Activated CD4-positive, CD25-positive, alpha-beta regulatory T cell (primary cell): Measurements from ENCODE around the gene PIGV.

Source experiments
- DNase-seq, 4 experiments: peaks; one replicate each; lab custom pipeline; 2025; lab: John Stamatoyannopoulos, UW

The PIGV gene

DNA sequence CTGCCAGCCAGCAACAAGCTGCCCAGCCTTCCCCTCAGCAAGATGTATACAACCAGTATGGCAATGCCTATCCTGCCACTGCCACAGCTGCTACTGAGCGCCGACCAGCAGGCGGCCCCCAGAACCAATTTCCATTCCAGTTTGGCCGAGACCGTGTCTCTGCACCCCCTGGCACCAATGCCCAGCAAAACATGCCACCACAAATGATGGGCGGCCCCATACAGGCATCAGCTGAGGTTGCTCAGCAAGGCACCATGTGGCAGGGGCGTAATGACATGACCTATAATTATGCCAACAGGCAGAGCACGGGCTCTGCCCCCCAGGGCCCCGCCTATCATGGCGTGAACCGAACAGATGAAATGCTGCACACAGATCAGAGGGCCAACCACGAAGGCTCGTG is 13.3 kb upstream of the PIGV start:
- no peak for DNase-seq

DNA sequence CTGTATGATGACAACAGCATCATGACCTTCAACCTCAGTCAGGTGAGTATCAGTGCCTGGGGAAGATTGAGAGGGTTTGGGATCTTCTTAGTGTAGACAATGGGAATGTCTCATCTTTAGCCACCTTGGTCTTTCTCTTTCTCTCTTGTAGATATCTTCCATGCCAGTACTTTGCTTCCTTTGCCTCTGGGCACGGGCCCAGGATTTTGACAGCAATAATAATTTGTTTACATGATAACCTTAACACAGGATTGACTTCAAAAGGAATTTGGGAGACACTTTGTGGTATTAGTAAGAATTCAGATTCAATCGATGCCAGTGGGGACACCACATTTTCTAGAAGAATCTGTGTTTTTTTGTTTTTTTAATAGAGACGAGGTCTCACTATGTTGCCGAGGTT is 12.1 kb upstream of the PIGV start:
- no peak for DNase-seq

DNA sequence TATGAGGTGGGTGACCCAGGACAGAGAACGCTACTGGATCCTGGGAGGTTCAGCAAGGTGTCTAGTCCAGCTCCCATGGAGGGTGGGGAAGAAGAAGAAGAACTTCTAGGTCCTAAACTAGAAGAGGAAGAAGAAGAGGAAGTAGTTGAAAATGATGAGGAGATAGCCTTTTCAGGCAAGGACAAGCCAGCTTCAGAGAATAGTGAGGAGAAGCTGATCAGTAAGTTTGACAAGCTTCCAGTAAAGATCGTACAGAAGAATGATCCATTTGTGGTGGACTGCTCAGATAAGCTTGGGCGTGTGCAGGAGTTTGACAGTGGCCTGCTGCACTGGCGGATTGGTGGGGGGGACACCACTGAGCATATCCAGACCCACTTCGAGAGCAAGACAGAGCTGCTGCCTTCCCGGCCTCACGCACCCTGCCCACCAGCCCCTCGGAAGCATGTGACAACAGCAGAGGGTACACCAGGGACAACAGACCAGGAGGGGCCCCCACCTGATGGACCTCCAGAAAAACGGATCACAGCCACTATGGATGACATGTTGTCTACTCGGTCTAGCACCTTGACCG is 8.6 kb upstream of the PIGV start:
- no peak for DNase-seq

DNA sequence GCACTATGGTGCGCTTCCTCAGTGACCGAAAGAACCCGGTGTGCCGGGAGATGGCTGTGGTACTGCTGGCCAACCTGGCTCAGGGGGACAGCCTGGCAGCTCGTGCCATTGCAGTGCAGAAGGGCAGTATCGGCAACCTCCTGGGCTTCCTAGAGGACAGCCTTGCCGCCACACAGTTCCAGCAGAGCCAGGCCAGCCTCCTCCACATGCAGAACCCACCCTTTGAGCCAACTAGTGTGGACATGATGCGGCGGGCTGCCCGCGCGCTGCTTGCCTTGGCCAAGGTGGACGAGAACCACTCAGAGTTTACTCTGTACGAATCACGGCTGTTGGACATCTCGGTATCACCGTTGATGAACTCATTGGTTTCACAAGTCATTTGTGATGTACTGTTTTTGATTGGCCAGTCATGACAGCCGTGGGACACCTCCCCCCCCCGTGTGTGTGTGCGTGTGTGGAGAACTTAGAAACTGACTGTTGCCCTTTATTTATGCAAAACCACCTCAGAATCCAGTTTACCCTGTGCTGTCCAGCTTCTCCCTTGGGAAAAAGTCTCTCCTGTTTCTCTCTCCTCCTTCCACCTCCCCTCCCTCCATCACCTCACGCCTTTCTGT is 7.3 kb upstream of the PIGV start:
- DNase-seq = no peak

DNA sequence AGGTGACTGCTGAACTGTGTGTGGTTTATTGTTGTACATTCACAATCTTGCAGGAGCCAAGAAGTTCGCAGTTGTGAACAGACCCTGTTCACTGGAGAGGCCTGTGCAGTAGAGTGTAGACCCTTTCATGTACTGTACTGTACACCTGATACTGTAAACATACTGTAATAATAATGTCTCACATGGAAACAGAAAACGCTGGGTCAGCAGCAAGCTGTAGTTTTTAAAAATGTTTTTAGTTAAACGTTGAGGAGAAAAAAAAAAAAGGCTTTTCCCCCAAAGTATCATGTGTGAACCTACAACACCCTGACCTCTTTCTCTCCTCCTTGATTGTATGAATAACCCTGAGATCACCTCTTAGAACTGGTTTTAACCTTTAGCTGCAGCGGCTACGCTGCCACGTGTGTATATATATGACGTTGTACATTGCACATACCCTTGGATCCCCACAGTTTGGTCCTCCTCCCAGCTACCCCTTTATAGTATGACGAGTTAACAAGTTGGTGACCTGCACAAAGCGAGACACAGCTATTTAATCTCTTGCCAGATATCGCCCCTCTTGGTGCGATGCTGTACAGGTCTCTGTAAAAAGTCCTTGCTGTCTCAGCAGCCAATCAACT is 6.4 kb upstream of the PIGV start:
- no peak for DNase-seq

DNA sequence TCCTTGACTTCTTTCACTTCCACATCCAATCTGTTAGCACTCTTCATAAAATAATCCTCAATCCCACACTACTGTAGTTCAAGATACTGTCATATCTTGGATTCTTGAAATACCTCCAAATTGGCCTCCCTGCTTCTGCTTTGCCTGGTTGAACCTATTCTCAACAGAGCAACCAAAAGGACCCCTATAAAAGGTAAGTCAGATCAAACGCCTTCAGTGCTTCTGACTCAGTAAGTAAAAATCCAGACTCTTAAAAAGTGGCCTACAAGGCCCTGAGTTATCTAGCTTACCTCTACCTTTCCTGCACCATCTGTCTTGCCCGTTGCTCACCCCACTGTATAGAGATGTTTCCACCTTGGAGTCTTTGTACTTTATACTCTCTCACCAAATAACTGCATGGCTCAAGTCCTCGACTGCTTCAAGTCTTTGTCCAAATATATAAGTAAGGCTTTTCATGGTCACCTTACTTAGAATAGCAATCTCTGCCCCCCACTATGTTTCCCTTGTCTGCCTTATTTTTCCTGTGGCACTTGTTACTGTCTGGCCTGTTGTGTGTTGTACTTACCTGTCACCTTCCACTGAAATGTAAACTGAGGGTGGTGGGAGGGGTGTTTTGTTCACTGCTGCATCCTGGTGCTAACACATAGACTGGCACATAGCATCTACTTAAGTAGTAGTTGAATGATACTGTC is 5.1 kb upstream of the PIGV start:
- DNase-seq = no peak

DNA sequence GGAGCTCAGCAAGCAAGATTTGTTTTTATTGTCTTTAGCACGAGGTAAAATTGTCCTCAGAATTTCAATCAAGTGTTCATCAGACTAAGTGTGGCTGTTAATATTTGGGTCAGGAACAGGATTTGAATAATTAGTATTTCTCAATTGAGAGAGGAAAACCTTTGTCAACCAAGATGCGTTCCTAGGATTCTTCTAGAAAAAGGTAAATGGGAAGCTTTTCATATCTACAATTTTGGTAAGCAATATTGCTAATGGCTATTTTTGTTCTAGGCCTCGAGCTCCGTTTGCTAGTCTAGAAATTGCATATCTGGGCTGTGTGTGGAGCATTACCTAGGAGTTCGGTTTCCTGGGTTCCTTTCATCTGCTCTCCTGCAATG is 4.1 kb upstream of the PIGV start:
- DNase-seq = no peak

DNA sequence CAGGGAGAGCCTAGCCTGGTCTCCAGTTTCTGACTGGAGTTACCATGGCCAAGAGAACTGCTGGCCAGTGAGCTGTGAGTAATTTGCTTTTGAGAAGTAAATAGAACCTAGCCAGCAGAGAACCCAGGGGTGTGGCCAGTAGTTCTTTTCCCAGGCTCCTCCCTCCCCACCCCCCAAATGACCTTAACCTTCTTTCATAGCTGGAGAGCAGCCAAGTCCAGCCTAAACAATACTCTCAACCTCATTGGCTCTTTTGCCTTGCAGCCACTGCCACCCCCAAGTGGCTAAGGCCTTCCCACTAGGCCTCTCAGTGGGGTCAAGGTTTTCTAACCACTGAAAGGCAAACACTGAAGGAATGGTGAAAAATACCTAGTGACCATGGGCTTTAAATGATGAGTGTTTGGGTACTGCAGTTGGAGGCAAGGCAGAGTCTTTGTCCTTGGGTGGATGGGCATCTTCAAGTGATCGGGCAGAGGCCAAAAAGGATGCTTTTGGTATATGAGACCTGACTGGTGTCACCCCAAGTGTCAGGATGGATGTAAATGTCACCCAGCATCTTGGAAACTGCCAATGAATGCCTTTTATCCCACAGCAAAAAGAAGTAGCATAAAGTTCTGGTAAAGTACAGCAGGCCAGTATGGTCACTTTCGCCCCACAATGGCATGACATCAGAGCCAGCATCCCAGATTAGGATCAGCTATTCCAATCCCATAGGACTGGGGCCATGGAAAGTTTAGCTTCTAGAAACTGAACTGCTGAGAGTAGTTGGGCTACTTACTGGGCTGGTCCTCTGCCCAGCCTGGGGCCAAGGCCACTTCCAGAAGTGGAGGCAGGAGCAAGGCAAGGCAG is 3.5 kb upstream of the PIGV start:
- DNase-seq = no peak

DNA sequence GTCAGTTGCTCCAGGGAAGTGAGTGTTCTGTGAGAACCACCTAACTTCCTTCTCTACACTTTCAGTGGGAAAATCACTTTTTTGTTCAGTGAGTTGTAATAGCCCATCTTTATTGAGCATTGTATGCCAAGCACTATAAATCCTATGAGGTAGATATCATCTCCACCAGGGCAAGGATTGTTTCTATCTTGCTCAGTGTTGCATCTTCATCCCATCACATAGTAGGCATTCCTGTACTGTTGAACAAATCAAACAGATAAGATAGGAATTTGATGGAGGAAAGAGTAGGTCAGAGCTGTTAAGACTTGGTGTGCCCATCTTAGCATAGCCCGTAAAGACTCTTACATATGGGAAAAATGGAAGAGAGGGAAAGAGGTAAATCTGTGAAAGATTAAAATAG is 2.9 kb upstream of the PIGV start:
- no peak for DNase-seq

DNA sequence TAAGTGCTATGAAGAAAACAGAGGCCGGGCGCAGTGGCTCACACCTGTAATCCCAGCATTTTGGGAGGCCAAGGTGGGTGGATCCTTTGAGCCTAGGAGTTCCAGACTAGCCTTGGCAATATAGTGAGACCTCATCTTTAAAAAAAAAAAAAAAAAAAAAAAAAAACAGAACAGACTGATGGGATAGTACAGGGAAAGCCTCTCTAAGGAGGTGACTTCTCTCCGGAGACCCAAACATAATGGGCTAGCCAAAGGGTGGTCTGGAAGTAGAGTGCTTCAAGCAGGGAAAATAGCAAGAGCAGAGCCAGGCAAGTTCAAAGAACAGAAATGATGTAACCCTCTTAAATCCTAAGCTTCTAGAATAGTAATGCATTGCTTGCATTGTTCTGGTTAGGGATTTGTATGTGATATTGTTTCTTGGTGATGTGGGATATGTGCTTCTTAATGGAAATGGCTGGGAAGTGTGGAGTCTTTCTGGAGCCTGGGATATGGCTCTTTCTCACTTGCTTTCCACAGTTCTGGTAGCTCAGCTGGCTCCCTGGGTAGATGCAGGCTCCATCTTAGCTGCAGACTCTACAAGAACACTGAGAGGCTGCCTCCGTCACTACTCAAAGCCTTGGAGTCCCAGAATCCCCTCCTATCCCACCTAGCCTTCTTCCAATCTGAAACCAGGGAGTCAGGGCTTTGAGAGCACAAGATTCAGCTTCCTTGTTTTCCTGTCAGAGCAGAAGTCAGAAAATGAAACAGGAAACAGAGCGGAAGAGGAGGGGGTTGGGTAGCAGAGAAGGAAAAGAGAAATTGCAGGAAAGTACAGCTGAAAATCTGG is 1.9 kb upstream of the PIGV start:
- no peak for DNase-seq

DNA sequence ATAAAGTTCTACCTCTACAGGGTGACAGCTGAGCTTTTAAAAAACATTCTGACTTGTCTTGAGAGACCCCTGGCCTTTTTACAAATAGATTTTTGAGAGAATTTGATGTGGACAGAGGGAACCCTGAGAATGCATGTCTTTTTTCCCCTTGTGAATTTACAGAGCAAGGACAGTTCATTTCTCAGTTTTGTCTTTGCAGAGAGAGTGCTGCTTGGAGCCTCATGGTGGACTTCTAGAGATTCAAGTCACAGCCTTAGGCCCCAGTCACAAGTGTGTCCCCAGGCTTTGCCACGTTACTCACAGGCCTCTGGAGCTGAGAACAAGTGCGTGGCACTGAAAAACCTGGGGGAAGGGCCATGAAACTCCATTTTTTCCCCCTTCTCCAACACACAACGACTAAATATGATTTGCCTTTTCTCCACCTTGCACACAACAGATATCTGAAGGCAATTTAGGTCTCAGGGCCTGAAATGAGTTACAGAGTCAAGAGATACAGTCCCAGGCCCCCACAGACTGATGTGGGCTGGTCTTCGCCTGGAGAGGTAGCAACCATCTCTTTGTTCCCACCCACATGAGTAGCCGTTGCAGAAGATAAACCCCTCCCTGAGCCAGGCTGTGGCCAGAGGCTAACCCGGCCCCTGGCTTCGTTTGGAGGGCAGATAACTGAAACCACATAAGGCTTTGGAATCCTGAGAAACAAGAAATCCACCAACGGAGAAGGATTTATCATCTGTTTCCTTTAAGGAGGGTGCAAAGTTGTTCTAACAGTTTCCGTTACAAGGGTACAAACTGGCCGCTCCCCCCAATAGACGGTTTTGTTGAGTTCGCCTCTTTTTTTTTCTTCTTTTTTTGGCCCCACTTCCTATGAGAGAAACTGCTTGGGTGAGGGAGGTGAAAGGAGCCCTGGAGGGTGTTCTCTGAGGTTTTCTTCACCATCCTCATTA is 1.0 kb upstream of the PIGV start:
- no peak for DNase-seq

DNA sequence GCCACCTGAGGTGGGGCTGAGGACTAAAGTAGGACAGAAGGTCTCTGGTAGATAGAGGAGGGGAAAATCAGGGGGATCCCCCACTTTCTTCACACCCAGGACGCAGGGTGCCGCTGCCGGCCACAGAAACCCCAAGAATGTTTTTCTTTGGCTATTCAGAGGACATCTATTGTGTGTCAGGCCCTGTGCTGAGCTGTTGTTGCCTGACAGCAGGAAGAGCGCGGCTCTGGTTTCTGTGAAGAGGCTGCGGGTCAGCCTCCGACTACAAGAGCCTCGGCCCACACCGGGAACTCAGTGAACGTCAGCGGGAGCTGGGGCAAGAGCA is 407 bp upstream of the PIGV start:
- peak in 1 of 4 experiments; percentile 41 for DNase-seq

DNA sequence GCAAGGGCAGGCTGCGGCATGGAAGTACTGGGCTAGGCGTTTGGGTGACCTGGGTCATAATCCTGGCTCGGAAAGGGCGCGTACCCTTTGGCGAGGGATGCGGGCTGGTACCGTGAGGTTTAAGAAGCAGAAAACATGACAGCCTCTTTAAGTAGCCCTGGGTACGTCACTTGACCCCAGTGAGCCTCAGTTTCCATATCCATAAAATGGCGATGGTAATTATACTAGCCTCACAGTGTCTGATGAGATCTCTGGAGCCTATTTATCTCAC is 700 bp downstream of the PIGV start:
- no peak for DNase-seq

DNA sequence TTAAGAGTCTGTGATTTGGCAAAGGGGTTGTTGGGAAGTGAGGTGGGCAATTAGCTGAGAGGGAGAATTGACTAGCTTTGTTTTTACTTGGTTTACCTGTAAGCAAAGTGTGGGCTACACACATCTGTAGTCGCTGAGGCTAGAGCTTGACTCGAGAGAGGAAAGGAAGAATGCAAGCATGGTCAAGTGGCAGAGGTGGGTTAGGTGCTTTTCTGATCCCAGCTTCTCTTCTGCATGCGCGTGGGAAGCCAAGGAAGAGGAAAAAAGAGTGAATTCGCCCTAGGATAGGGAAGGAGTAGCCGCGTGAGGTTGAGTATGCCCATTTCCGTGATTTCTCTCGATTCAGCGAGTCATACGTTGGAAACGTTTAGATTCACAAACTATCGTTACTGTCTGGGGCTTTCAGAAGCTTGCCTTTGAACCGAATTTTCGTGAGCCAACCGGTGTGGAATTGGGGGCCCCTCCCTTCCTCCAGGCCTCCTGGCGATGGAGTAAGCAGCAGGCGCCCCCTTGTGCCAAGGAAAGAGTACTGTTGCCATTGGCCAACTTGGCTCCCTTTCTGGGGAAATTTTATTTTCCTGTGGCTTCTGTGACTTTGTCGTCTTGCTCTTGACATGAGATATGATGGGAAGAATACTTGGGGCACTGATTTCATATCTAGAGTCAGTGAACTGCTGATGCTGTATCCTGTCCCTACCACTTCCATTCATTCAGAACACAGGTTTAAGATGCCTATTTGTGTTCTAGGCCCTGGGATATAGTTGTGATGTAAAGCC is 1.3 kb downstream of the PIGV start:
- DNase-seq = peak; percentile 64 to 75 (median 70)

DNA sequence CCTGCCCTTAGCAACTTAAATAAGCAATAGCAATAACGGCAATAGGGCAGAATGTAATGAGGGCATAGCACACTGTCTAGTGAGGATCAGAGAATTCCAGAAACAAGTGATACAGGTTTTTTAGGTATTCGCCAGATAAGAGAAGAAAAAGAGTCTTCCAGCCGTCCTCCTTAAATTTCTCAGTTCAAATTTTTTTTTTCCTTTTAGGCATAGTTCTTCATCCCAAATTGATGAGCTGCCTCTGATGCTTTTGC is 1.8 kb downstream of the PIGV start:
- DNase-seq = no peak

DNA sequence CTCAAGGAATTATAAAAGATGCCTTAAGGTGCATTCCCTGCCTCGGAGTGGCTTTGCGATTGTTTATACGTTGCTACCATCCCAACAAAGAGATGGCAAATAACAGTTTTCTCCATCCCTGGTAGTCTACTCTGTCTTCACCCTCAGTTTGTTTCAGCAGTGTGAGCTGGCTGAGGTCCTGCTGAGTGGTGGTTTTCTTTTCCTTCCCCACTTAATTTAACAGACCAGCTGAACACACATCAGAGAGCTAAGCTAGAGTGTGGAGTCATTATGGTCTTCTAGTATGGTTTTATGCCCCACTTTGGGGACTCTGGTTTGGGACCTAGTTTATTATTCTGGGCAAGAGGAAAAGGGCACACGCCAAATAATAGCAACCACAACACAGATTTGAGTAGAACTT is 2.2 kb downstream of the PIGV start:
- no peak for DNase-seq

DNA sequence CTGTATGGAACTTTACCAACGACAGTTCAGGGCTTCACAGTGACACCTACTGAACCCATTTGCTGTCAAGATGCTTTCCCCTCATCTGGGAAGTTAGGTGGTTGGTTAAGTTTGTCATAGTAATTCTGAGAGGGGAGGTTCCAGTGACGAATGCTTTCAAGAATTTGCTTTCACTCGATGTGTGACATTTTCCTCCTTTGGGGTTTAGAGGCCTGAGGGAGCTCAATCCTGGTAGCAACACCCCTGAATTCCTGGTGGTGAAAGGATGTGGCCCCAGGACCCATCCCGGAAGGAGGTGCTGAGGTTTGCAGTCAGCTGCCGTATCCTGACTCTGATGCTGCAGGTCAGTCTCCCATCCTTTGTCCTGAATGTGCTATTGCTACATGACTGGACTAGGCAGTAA is 2.8 kb downstream of the PIGV start:
- no peak for DNase-seq

DNA sequence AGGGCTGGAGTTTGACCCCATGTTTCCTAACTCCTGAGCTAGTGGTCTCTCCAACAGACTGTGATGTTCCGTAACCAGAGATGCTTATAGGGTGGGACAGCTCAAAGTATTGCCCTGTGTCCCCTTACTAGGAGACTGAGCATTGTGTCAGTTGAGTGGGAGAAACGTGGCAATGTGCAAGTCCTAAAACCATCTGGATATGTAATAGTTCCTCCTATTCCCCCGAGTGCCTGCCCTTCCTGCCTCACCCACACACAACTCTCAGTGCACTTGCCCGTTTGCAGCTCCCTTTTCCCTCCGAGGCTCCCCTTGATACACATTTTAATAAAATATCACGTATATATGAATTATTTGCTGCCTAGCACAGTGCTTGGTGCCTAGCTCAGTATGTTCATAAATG is 3.4 kb downstream of the PIGV start:
- no peak for DNase-seq

DNA sequence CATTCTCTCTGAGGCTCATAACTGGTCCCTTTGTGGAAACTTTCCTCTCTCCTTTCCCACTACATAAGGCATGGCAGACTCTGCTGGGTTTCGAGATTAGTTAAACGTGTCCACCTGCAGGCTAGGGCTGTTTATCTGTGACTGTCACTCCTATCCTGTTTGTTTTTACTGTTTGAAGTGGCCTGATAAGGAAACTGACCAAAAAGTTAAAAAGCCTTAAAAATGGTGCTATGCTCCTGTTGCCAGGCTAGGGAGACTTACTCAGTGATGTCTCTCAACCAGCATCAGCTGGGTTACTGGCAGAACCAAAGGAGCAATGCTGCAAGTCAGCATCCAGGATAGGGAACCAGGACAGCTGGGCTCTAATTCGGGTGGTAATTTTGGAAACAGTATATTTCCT is 3.9 kb downstream of the PIGV start:
- no peak for DNase-seq

DNA sequence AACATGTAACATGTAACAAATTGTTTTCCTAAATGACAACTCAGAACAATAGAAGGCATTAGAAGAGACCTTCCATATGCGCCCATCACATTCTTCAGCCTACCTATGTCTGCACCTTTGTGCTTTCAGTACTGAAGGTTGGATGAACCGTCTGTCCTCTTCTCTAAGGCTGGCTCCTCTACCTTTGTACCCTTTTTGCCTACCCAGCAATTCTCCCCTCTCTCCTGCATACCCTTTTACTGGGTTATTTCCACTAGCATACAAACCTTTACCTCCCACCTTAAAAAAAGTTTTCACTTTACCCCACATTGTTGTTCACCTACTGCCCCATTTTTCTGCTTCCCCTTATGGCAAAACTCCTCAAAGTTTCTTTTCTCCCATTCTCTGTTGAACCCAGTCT is 5.2 kb downstream of the PIGV start:
- DNase-seq = no peak
